NCI-H510A (cell line): ENCODE results near the gene KRTAP5-5.

ENCODE experiments used
- DNase-seq: peaks from one replicate; lab custom pipeline; 2025; lab: John Stamatoyannopoulos, UW

KRTAP5-5 gene

GRCh38 chr11:1679881-1680280 lies 50.3 kb downstream of the KRTAP5-5 start:
- DNase-seq, result no peak
